GM10847 (cell line): ENCODE data around the gene KXD1.

Experiments used
- POLR2A ChIP-seq: IDR thresholded peaks from 2 replicates; pipeline ENCODE4 v1.6.1; 2011; ENCODE audit not compliant: insufficient read length; ENCODE audit errors: extremely low read depth

The KXD1 gene

GRCh38 chr19:18603958-18604819, 46.5 kb downstream of the KXD1 start:
- TF ChIP-seq POLR2A = no peak

GRCh38 chr19:18604820-18605159, 47.1 kb downstream of the KXD1 start:
- TF ChIP-seq POLR2A = no peak

GRCh38 chr19:18605196-18605545, 47.5 kb downstream of the KXD1 start:
- no peak for TF ChIP-seq POLR2A

GRCh38 chr19:18605546-18606280, 48.0 kb downstream of the KXD1 start:
- TF ChIP-seq POLR2A = no peak

GRCh38 chr19:18606281-18607225, 48.9 kb downstream of the KXD1 start, which contains the start of gene CRLF1:
CRLF1 (minus strand) TSS chr19:18606799; CDS start chr19:18606656, 143 bp downstream.
- no peak for TF ChIP-seq POLR2A

- TF ChIP-seq POLR2A = no peak
Measured at GRCh38 chr19:18607226-18608101, 49.8 kb downstream of the KXD1 start.

GRCh38 chr19:18608102-18608804, 50.6 kb downstream of the KXD1 start:
- no peak for TF ChIP-seq POLR2A

- no peak for TF ChIP-seq POLR2A
Measured at GRCh38 chr19:18608805-18609716, 51.4 kb downstream of the KXD1 start.

- no peak for TF ChIP-seq POLR2A
Measured at GRCh38 chr19:18609717-18610051, 52.0 kb downstream of the KXD1 start.

GRCh38 chr19:18610245-18610555, 52.5 kb downstream of the KXD1 start:
- TF ChIP-seq POLR2A = no peak

- TF ChIP-seq POLR2A = no peak
Measured at GRCh38 chr19:18610556-18611326, 53.1 kb downstream of the KXD1 start.

GRCh38 chr19:18611327-18612050, 53.8 kb downstream of the KXD1 start:
- no peak for TF ChIP-seq POLR2A
